SU-DHL-6 (cell line): Measurements from ENCODE around the gene RASIP1.

ENCODE experiments used
- CTCF ChIP-seq: fragments of 200-600 bp; sonication (generic); IDR thresholded peaks from one replicate; pipeline ENCODE4 v1.5.1; 2017; ENCODE audit warnings: antibody characterized with exemption, mild to moderate bottlenecking, low read length, moderate library complexity; ENCODE audit not compliant: insufficient read depth, poor library complexity, severe bottlenecking
- EZH2phosphoT487 ChIP-seq: fragments of 200-600 bp; sonication (generic), shearing (Covaris generic); conservative IDR thresholded peaks from 2 replicates; pipeline ENCODE4 v1.6.1; 2018; ENCODE audit warnings: mild to moderate bottlenecking, antibody characterized with exemption, low read length, moderate library complexity, mixed read lengths

- TF ChIP-seq CTCF (no peak), EZH2phosphoT487 (no peak)
Measured at GRCh38 chr19:48777720-48778119, 37.3 kb upstream of the RASIP1 start.
